Tibial nerve (tissue), 4 donors: Measurements from ENCODE around the gene TSHZ2. TPM values are rescaled to one million over a fixed set of nuclear protein-coding genes. Genes with fewer than 3 reads are reported as not detected.

Experiments
- DNase-seq, 2 donors: peaks; one replicate each; pipeline ENCODE4 v3.0.0-alpha.2; 2019; ENCODE audit warnings: low spot score in 2 of 2
- H3K27ac ChIP-seq, 4 donors: fragments of 200-600 bp; sonication (generic) in 3 of 4; one replicate each; pipeline ENCODE4 v1.5.1; 2017 to 2019; ENCODE audit warnings: mild to moderate bottlenecking in 1 of 4
- H3K27me3 ChIP-seq, 2 donors: fragments of 200-600 bp; sonication (generic) in 1 of 2; one replicate each; pipeline versions ENCODE4 v1.5.1 to v1.6.0; 2017 to 2019
- H3K36me3 ChIP-seq, 3 donors: fragments of 200-600 bp; sonication (generic); one replicate each; pipeline ENCODE4 v1.5.1; 2018 to 2019
- H3K4me1 ChIP-seq, 4 donors: fragments of 200-600 bp; sonication (generic) in 3 of 4; one replicate each; pipeline ENCODE4 v1.5.1; 2017 to 2019
- H3K4me3 ChIP-seq, 4 donors: fragments of 200-600 bp; sonication (generic) in 3 of 4; one replicate each; pipeline ENCODE4 v1.5.1; 2017 to 2019; ENCODE audit warnings: mild to moderate bottlenecking in 1 of 4, moderate library complexity in 1 of 4
- H3K9me3 ChIP-seq, 4 donors: fragments of 200-600 bp; sonication (generic) in 3 of 4; one replicate each; pipeline ENCODE4 v1.5.1; 2017 to 2019
- EP300 ChIP-seq, 2 donors: sonication (generic); formaldehyde crosslinking; IDR thresholded peaks; one replicate each; pipeline ENCODE4 v1.6.1; 2017; ENCODE audit warnings: antibody characterized with exemption in 2 of 2, mild to moderate bottlenecking in 1 of 2
- POLR2A ChIP-seq, 2 donors: fragments of 450-650 bp; IDR thresholded peaks; one replicate each; pipeline ENCODE4 v1.6.1; 2017; ENCODE audit warnings: antibody characterized with exemption in 2 of 2, mild to moderate bottlenecking in 2 of 2, moderate library complexity in 2 of 2
- WGBS, 2 donors: methylation state at CpG; one replicate each; pipeline ENCODE4 v1.1.5; 2018; 5-methylcytosine and 5-hydroxymethylcytosine counted together
- total RNA-seq, 4 donors: library from RNA; depleted of rRNA; stranded (reverse); fragments of >200 nt; gene quantifications; one replicate each; pipeline ENCODE4 v1.1.0, GENCODE V29; 2016
- TF ChIP-seq, protein P1 (sequence below), 5 experiments: fragments of 200-600 bp in 3 of 5; fragments of 450-650 bp in 2 of 5; sonication (generic) in 3 of 5; IDR thresholded peaks; one replicate each; pipeline ENCODE4 v1.5.1; 2016 to 2019; ENCODE audit warnings: antibody characterized with exemption in 5 of 5, mild to moderate bottlenecking in 3 of 5, moderate library complexity in 2 of 5

Gene TSHZ2
- total RNA-seq, 4 donors from 2014 or later, result 20.9 to 33.7 (median 25.1) TPM

DNA sequence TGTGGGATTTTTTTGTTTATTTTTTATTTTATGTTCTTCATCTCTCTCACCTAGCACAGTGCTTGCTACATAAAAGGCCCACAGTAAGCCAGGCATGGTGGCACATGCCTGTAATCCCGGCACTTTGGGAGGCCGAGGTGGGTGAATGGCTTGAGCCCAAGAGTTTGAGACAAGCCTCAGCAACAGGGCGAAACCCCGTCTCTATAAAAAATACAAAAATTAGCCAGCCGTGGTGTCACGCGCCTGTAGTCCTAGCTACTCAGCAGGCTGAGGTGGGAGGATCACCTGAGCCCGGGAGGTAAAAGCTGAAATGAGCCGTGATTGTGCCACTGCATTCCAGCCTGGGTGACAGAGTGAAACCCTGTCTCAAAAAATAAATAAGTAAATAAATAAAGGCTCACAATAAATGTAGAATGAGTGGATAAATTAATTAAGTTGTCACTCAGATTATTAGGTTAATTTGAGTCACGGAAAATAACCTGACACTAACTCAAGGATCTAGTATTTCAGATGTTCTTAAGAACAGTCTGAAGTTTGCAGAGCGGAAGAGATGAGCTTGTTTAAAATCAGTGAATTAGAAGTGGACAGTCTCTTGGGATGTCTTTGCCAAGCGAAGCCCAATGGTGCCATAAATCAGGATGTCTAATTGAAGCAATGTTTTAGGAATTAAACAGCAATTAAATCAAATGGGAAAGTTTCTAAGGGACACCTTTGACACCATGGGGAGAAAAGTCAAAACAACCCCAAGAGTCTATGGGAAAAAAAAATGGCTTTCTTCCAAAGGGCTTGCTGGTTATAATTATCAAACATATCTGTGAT, 407.1 kb downstream of the TSHZ2 start:
- DNase-seq, result no peak
- no peaks in the 10 kb centered on the region for H3K27me3 ChIP-seq
- H3K4me3 ChIP-seq, result no peak overlapping the region
- no peaks in the 10 kb centered on the region for H3K9me3 ChIP-seq
- TF ChIP-seq, protein P1, sequence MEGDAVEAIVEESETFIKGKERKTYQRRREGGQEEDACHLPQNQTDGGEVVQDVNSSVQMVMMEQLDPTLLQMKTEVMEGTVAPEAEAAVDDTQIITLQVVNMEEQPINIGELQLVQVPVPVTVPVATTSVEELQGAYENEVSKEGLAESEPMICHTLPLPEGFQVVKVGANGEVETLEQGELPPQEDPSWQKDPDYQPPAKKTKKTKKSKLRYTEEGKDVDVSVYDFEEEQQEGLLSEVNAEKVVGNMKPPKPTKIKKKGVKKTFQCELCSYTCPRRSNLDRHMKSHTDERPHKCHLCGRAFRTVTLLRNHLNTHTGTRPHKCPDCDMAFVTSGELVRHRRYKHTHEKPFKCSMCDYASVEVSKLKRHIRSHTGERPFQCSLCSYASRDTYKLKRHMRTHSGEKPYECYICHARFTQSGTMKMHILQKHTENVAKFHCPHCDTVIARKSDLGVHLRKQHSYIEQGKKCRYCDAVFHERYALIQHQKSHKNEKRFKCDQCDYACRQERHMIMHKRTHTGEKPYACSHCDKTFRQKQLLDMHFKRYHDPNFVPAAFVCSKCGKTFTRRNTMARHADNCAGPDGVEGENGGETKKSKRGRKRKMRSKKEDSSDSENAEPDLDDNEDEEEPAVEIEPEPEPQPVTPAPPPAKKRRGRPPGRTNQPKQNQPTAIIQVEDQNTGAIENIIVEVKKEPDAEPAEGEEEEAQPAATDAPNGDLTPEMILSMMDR (IDR thresholded peaks at IDR 0.05), result no peak
- TF ChIP-seq EP300 (IDR thresholded peaks at IDR 0.05), result no peak
- no peak for TF ChIP-seq POLR2A (IDR thresholded peaks at IDR 0.05)
- H3K36me3 ChIP-seq, result no peaks in the 10 kb centered on the region
- 84% methylated on average over 12 of the region's 12 CpGs for WGBS, 2 donors
- H3K27ac ChIP-seq, result no peak overlapping the region
- no peaks in the 10 kb centered on the region for H3K4me1 ChIP-seq

DNA sequence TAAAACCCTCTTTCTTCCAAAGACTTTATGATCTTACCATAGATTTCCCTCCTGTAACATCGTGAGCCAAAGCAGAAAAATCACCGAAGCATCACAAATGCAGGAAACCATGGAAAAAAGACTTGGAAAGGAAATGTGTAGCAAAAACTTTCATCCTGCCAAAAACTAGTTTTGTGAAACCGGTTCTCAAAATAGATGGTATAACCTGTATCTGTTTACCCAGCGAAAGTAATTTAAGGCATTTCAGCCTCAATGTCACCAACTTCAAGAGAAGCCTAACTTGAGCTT, 407.6 kb downstream of the TSHZ2 start:
- Histone ChIP-seq H3K36me3 (no peaks in the 10 kb centered on the region), H3K9me3 (no peaks in the 10 kb centered on the region), H3K4me3 (no peak overlapping the region), H3K4me1 (no peaks in the 10 kb centered on the region), H3K27me3 (no peaks in the 10 kb centered on the region), H3K27ac (no peak overlapping the region)
- TF ChIP-seq POLR2A (IDR thresholded peaks at IDR 0.05) (no peak), EP300 (IDR thresholded peaks at IDR 0.05) (no peak)
- TF ChIP-seq, protein P1 (IDR thresholded peaks at IDR 0.05), result no peak
- 50 to 59% methylated on average over 4 of the region's 4 CpGs for WGBS, 2 donors
- no peak for DNase-seq

DNA sequence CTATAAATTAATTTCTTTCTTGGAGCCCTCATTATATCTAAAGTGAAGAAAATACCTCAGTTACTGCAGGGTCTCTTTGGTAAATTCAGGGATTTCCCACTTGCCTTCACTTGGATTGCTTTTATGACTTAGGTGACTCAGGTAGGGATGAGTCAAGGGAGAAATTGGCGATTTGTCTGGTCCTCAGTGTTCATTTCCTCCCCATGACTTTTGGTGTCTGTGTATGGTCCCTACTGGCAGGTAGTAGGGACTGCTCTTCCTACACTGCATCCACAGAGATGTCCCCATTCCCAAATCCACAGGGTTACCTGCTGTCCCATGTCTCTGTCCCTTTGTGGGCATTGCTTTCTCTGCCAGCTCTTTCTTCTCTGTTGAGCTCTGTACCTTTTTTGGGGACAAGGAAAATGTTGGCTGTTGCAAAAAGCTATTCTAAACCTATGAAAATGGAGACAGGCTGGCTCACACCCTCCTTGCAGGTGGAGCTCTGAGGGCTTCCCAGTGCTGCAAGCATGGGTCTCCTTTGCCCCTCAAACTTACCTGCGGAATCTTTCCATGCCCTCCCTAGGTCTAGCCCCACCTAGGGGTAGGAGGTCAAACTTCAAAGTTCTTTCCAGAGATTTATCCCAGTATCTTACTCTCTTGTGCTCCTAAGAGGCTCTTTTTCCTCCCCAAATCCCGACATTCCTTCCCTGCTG, 409.6 kb downstream of the TSHZ2 start:
- peaks cover 0 to 4% (median 0%) of the 10 kb centered on the region in 4 donors for H3K4me1 ChIP-seq

DNA sequence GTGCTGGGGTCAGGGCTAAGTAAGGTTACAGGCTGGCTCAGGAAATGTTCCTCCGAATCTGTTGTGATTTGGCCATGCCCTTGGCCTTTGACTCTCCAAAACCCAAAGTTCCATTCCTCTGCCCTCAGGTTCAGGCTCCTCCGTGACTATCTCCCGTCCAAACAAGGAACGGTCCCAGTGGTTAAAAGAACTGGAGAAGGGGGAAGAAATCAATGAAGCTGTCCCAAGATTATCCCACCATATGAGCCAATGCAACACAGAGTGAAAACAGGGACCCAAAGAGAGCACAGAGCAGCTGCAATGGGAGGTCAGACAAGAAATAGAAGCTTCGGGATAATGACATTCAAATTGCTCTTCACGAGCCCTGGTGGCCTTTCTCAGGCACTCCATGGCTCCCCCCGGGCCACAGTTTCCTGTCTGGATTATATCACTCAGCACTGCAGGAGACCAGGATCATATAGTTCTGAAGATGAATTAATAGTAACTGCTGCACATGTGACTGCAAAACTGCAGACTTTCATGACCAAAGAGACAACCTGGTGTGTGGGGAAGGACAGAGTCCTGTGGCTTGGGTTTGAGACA, 410.2 kb downstream of the TSHZ2 start:
- 46 to 68% methylated on average over 7 of the region's 7 CpGs for WGBS, 2 donors
- H3K4me1 ChIP-seq, result peaks cover 0 to 4% (median 0%) of the 10 kb centered on the region in 4 donors

More for the DNA sequence above, 409.6 kb downstream of the TSHZ2 start:
- Histone ChIP-seq H3K36me3 (no peaks in the 10 kb centered on the region), H3K27me3 (no peaks in the 10 kb centered on the region), H3K9me3 (no peaks in the 10 kb centered on the region), H3K27ac (no peak overlapping the region), H3K4me3 (no peak overlapping the region)
- TF ChIP-seq EP300 (IDR thresholded peaks at IDR 0.05) (no peak), POLR2A (IDR thresholded peaks at IDR 0.05) (no peak)
- TF ChIP-seq, protein P1 (IDR thresholded peaks at IDR 0.05), result no peak
- no peak for DNase-seq
- WGBS, 2 donors, result 83 to 87% methylated on average over 3 of the region's 3 CpGs

More for the DNA sequence above, 410.2 kb downstream of the TSHZ2 start:
- DNase-seq, result no peak
- Histone ChIP-seq H3K27ac (no peak overlapping the region), H3K27me3 (no peaks in the 10 kb centered on the region), H3K9me3 (no peaks in the 10 kb centered on the region), H3K4me3 (no peak overlapping the region), H3K36me3 (no peaks in the 10 kb centered on the region)
- TF ChIP-seq EP300 (IDR thresholded peaks at IDR 0.05), result no peak
- TF ChIP-seq, protein P1 (IDR thresholded peaks at IDR 0.05), result no peak
- no peak for TF ChIP-seq POLR2A (IDR thresholded peaks at IDR 0.05)
